Mucosa of stomach (tissue), 1 donor: Measurements from ENCODE around the gene SVIL.
A peak's percentile ranks its signal among the peaks of the same experiment; 100 is the strongest.

Source experiments
- H3K27me3 ChIP-seq: one replicate; pipeline ENCODE4 v1.7.0; 2013; ENCODE audit warnings: mild to moderate bottlenecking, low read length; ENCODE audit not compliant: control insufficient read depth, insufficient read depth
- H3K36me3 ChIP-seq: one replicate; pipeline ENCODE4 v1.7.0; 2013; ENCODE audit warnings: low read length; ENCODE audit not compliant: control insufficient read depth, insufficient read depth
- H3K4me1 ChIP-seq: one replicate; pipeline ENCODE4 v1.7.0; 2013; ENCODE audit warnings: mild to moderate bottlenecking, low read length; ENCODE audit not compliant: control insufficient read depth, insufficient read depth
- H3K4me3 ChIP-seq: one replicate; pipeline ENCODE4 v1.7.0; 2013; ENCODE audit warnings: low read length
- H3K9ac ChIP-seq: one replicate; pipeline ENCODE4 v1.7.0; 2013; ENCODE audit warnings: mild to moderate bottlenecking, low read length, moderate library complexity
- H3K9me3 ChIP-seq: one replicate; pipeline ENCODE4 v1.7.0; 2013; ENCODE audit warnings: mild to moderate bottlenecking, low read length, moderate library complexity; ENCODE audit not compliant: control insufficient read depth
- donor health status: Pancreatic carcinoma.

Gene SVIL, protein sequence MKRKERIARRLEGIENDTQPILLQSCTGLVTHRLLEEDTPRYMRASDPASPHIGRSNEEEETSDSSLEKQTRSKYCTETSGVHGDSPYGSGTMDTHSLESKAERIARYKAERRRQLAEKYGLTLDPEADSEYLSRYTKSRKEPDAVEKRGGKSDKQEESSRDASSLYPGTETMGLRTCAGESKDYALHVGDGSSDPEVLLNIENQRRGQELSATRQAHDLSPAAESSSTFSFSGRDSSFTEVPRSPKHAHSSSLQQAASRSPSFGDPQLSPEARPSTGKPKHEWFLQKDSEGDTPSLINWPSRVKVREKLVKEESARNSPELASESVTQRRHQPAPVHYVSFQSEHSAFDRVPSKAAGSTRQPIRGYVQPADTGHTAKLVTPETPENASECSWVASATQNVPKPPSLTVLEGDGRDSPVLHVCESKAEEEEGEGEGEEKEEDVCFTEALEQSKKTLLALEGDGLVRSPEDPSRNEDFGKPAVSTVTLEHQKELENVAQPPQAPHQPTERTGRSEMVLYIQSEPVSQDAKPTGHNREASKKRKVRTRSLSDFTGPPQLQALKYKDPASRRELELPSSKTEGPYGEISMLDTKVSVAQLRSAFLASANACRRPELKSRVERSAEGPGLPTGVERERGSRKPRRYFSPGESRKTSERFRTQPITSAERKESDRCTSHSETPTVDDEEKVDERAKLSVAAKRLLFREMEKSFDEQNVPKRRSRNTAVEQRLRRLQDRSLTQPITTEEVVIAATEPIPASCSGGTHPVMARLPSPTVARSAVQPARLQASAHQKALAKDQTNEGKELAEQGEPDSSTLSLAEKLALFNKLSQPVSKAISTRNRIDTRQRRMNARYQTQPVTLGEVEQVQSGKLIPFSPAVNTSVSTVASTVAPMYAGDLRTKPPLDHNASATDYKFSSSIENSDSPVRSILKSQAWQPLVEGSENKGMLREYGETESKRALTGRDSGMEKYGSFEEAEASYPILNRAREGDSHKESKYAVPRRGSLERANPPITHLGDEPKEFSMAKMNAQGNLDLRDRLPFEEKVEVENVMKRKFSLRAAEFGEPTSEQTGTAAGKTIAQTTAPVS (N-terminal part only)

DNA sequence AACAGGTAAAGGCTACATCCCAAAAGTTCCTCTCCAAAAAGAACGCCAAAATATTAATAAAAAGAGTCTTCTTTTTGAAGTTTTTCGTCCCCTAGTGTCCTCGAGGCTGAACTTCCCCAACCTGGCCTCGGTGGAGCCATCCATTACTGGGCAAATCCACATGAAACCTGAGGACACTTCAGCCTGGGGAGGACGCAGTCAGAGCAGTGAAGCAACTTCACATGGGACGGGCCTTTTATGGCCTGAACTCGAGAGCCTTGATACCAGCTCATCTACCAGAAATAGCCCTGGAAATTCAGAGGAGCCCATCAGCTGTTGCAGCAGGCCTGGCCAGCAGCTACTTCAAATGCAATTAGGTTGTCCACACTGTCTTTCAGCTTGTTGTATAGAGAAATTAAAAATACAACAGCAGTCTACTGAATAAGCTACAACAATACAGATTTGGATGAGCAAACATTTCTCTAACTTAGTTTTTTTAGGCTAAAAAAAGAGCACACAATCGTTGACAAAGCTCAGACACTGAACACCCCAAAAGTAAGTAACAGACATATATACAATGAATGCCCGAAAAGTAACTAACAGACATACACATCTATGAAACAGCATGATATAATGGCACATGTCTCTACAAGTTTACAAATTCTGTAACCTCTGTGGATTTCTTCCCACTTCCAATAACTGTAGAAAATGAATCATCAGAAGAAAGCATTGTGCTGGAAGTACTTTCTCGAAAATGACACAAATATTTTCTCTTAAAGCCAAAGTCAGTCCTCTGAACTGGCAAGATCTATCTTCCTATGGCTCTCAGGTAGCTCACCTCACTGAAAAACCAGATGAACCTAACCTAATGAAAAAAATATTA lies at the start of gene SVIL:
SVIL (minus strand) TSS at position 208 of the 862 bp plus-strand sequence. CDS start 79,913 bp downstream, outside the sequence.
- Histone ChIP-seq H3K27me3 (no peaks in the 10 kb centered on the region), H3K9ac (peak within 1 kb of the TSS; percentile 24), H3K9me3 (no peaks in the 10 kb centered on the region), H3K4me1 (peaks cover 19% of the 10 kb centered on the region), H3K36me3 (no peaks in the 10 kb centered on the region), H3K4me3 (no peak within 1 kb of the TSS)

DNA sequence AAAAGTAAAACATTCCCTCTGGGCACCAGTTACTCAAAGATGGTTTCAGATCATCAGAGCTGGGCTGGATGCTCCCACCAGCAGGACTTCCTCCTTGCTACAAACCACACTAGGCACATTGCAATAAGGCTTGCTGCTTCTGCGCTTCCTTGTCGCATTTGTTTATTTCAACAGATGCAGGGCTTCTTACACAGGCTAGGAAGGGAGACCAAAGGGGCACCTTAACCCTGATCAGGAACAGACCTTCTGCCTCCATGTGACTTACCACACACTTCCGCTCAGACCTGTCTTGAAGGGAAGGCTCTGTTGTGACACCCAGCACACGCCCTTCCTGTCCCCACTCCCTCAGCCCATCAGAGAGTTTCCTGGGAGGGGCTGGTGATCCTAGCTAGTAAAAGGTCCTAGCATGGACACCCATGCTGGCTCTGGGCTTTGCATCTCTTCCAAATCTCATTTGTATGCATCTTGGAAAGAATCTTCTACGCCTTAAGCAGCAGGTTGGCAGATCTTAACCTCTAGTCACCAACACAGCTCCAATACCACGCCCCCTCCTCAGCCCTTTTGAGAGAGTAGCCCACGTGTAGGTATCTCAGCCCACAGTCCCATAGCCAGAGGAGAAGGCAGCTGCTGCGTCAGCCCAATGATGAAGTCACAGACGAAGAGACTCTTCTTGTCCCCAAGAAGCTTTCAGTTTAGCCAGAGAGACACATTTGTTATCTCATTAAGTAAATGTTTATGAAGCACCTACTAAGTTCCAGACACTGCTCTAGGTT lies 47.1 kb upstream of the SVIL start:
- no peaks in the 10 kb centered on the region for H3K27me3 ChIP-seq
- H3K4me1 ChIP-seq: no peaks in the 10 kb centered on the region
- no peak overlapping the region for H3K9ac ChIP-seq
- H3K4me3 ChIP-seq: no peak overlapping the region
- no peaks in the 10 kb centered on the region for H3K9me3 ChIP-seq
- H3K36me3 ChIP-seq: no peaks in the 10 kb centered on the region

- H3K9me3 ChIP-seq: peaks cover 3% of the 10 kb centered on the region
- no peak overlapping the region for H3K4me3 ChIP-seq
- no peaks in the 10 kb centered on the region for H3K27me3 ChIP-seq
- H3K36me3 ChIP-seq: no peaks in the 10 kb centered on the region
- no peak overlapping the region for H3K9ac ChIP-seq
- no peaks in the 10 kb centered on the region for H3K4me1 ChIP-seq
These were observed 45.3 kb upstream of the SVIL start for GRCh38 chr10:29680091-29680490.

GRCh38 chr10:29676732-29677131 lies 42.0 kb upstream of the SVIL start:
- no peak overlapping the region for H3K4me3 ChIP-seq
- H3K36me3 ChIP-seq: no peaks in the 10 kb centered on the region
- no peaks in the 10 kb centered on the region for H3K27me3 ChIP-seq
- H3K4me1 ChIP-seq: no peaks in the 10 kb centered on the region
- H3K9ac ChIP-seq: no peak overlapping the region
- H3K9me3 ChIP-seq: peaks cover 3% of the 10 kb centered on the region

DNA sequence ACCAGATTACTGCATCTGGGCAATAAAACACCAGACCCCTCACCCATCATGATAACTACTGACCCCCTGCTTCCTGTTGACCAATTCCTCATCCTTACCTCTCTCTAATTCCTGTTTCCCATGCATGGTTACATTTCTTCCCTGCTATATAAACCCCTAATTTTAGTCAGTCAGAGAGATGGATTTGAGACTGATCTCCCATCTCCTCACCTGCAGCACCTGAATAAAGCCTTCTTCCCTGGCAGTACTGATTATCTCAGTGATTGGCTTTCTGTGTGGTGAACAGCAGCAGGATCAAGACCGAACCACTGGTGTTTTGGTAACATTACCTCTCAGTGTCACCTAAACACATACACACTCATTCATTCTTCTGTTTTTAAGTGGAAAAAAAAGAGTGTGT lies 41.2 kb upstream of the SVIL start:
- H3K4me1 ChIP-seq: no peaks in the 10 kb centered on the region

DNA sequence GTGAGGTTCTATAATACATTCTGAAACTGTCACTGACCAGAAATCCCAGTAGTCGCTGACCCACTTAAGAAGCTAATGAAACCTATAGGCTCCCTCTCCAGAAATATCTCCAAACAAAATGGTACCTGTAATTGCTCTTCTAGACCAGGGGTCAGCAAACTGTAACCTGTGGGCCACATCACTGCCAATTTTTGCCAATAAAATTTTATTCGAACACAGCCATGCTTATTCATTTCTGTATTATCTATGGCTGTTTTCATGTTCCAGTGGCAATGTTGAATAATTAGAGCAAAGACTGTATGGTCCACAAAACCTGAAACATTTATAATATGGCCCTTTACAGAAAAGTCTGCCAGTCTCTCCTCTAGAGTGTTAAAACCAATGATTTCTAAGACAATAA lies 37.2 kb upstream of the SVIL start:
- Histone ChIP-seq H3K4me1 (peaks cover 8% of the 10 kb centered on the region), H3K9ac (no peak overlapping the region), H3K9me3 (peaks cover 3% of the 10 kb centered on the region), H3K4me3 (no peak overlapping the region), H3K36me3 (no peaks in the 10 kb centered on the region), H3K27me3 (no peaks in the 10 kb centered on the region)

More for the DNA sequence above, 41.2 kb upstream of the SVIL start:
- Histone ChIP-seq H3K4me3 (no peak overlapping the region), H3K9me3 (peaks cover 3% of the 10 kb centered on the region), H3K27me3 (no peaks in the 10 kb centered on the region), H3K36me3 (no peaks in the 10 kb centered on the region), H3K9ac (no peak overlapping the region)

DNA sequence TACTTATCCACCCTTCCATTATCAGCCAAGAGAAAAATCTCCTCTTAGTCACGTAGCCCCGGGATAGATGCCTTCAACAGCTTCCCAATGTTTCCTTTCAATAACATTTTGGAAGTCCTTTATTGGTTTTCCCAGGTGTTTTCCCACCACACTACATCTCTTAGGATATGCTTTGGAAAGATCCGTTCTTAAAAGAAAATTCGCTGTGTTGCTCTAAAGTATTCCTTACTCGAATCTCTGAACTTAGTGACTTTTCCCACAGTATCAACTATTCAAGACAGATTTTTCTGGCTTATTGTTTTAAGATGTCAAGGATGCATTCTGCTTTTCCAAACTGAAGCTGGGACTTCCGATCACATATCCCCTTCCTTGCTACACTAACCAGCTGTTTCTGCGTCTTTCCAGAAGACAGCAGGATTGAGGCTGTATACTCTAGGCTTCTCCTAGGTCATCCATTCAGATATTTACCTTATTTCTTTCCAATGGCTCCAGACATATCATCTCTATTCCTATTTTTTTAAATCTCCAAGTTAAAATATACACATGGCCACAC lies 36.5 kb upstream of the SVIL start:
- Histone ChIP-seq H3K9ac (no peak overlapping the region), H3K4me1 (peaks cover 8% of the 10 kb centered on the region), H3K4me3 (no peak overlapping the region), H3K27me3 (no peaks in the 10 kb centered on the region), H3K9me3 (peaks cover 3% of the 10 kb centered on the region), H3K36me3 (no peaks in the 10 kb centered on the region)

DNA sequence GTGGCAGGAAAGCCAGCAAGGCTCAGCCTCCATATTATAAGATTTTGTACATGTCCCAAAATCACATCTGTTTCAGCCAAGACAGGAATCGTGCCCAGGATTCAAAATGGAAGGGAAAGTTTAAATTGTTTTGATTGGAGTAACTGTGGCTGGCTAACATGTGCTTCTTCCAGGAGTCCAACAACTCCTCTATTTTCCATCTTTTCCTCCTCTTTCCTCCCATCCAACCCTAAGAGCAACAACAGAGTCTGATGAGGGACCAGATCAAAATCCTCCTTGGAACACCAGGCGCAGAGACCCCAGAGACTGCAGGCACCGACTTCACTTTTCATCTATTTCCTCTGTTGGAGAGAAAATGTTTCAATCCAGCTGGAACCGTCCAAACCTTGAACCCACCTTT lies 36.0 kb upstream of the SVIL start:
- Histone ChIP-seq H3K9me3 (no peaks in the 10 kb centered on the region), H3K4me1 (peaks cover 8% of the 10 kb centered on the region), H3K27me3 (no peaks in the 10 kb centered on the region), H3K36me3 (no peaks in the 10 kb centered on the region), H3K9ac (no peak overlapping the region), H3K4me3 (no peak overlapping the region)

DNA sequence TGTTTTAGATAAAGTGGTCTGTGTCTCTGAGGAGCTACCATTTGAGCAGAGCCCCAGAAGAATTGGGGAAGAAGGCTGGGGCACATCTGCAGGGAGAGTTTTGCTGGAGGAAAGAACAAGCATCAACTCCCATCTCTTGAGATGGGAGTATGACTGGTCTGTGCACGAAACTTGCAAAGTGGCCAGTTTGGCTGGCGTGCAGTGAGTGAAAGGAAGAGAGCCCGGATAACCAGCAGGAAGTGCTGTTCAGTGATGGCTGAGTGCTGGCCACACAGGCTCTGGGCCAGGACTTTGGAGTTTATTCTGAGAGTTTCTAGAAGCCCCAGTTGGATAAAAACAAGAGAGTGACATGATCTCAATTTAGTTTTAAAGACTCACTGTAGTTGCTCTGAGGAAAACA lies 34.4 kb upstream of the SVIL start:
- peaks cover 8% of the 10 kb centered on the region for H3K4me1 ChIP-seq
- H3K9ac ChIP-seq: no peak overlapping the region
- H3K4me3 ChIP-seq: no peak overlapping the region
- no peaks in the 10 kb centered on the region for H3K27me3 ChIP-seq
- no peaks in the 10 kb centered on the region for H3K36me3 ChIP-seq
- H3K9me3 ChIP-seq: no peaks in the 10 kb centered on the region

DNA sequence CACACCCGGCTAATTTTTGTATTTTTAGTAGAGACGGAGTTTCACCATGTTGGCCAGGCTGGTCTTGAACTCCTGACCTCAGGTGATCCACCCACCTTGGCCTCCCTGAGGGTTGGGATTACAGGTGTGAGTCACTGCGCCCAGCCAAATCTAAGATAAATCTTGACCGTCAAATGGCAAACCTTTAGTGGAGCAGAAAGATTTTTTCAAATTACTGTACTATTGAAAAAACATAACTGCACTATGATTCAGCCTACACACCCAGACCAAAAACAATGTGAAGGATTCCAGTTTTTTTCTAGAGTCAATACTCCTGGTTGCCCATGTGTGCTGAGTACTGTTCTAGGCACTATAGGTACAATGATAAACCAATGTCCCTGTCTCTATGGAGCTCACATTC lies 33.9 kb upstream of the SVIL start:
- no peak overlapping the region for H3K9ac ChIP-seq
- H3K4me1 ChIP-seq: peaks cover 8% of the 10 kb centered on the region
- H3K9me3 ChIP-seq: no peaks in the 10 kb centered on the region
- H3K36me3 ChIP-seq: no peaks in the 10 kb centered on the region
- no peaks in the 10 kb centered on the region for H3K27me3 ChIP-seq
- no peak overlapping the region for H3K4me3 ChIP-seq
